PC-9 (cell line): ENCODE measurements around the gene CDCA3. TPM values are rescaled to one million over a fixed set of nuclear protein-coding genes. Genes with fewer than 3 reads are reported as not detected.

ENCODE experiments used
- BruUV-seq: library from RNA; stranded (reverse); fragments of 400-500 nt; replicated peaks from 2 replicates; lab custom pipeline; 2021; lab: Mats Ljungman, UMichigan
- CTCF ChIA-PET: fragments of 300-600 bp; sonication (Branson Sonifier 250); formaldehyde crosslinking; loops from one replicate; lab custom pipeline; 2022; ENCODE audit warnings: antibody characterized with exemption; lab: Charles Lee
- POLR2A ChIA-PET: fragments of 300-600 bp; sonication (Branson Sonifier 250); formaldehyde crosslinking; loops from one replicate; lab custom pipeline; 2022; ENCODE audit warnings: antibody characterized with exemption; ENCODE audit not compliant: unreplicated experiment; lab: Charles Lee
- DNase-seq, 2 experiments: peaks; one replicate each; pipeline versions ENCODE4 v3.0.0 to v3.0.0-alpha.2; 2015 to 2022; ENCODE audit warnings: mixed read lengths in 1 of 2
- H2AFZ ChIP-seq: fragments of 200-600 bp; sonication (generic); 2 replicates; pipeline ENCODE4 v1.8.1; 2017; ENCODE audit warnings: antibody characterized with exemption
- H3F3A ChIP-seq: fragments of 200-600 bp; sonication (generic); 2 replicates; pipeline ENCODE4 v1.8.1; 2017; ENCODE audit warnings: antibody characterized with exemption, mild to moderate bottlenecking, low read depth; ENCODE audit not compliant: insufficient read depth
- H3K27ac ChIP-seq: fragments of 200-600 bp; sonication (generic); 2 replicates; pipeline ENCODE4 v1.6.1; 2016; ENCODE audit warnings: mixed run types
- H3K27me3 ChIP-seq: fragments of 200-600 bp; sonication (generic); 2 replicates; pipeline ENCODE4 v1.6.1; 2016; ENCODE audit warnings: low read depth, mixed run types; ENCODE audit not compliant: insufficient read depth
- H3K36me3 ChIP-seq: fragments of 200-600 bp; sonication (generic); 2 replicates; pipeline ENCODE4 v1.6.1; 2016; ENCODE audit warnings: low read depth, mixed run types
- H3K4me1 ChIP-seq: fragments of 200-600 bp; sonication (generic); replicated peaks from 2 replicates; pipeline ENCODE4 v1.6.1; 2016; ENCODE audit warnings: mixed run types; ENCODE audit not compliant: insufficient read depth
- H3K4me2 ChIP-seq: fragments of 200-600 bp; sonication (generic); 2 replicates; pipeline ENCODE4 v1.6.1; 2017; ENCODE audit warnings: mixed run types
- H3K4me3 ChIP-seq: fragments of 200-600 bp; sonication (generic); 2 replicates; pipeline ENCODE4 v1.6.1; 2016; ENCODE audit warnings: mixed run types
- H3K79me2 ChIP-seq: fragments of 200-600 bp; sonication (generic); 2 replicates; pipeline ENCODE4 v1.6.1; 2017; ENCODE audit warnings: low read depth, mixed run types
- H3K9me2 ChIP-seq: fragments of 200-600 bp; sonication (generic); 2 replicates; pipeline ENCODE4 v1.8.1; 2017; ENCODE audit warnings: mild to moderate bottlenecking; ENCODE audit not compliant: insufficient read depth
- H3K9me3 ChIP-seq: fragments of 200-600 bp; sonication (generic); 2 replicates; pipeline ENCODE4 v1.8.1; 2016; ENCODE audit warnings: low read depth; ENCODE audit not compliant: insufficient read depth
- H4K20me1 ChIP-seq: fragments of 200-600 bp; sonication (generic); 2 replicates; pipeline ENCODE4 v1.8.1; 2017; ENCODE audit not compliant: insufficient read depth
- CTCF ChIP-seq: fragments of 200-600 bp; sonication (generic); conservative IDR thresholded peaks from 2 replicates; pipeline ENCODE4 v1.6.1; 2017; ENCODE audit warnings: mixed run types, antibody characterized with exemption, mild to moderate bottlenecking, moderate library complexity
- EZH2 ChIP-seq: fragments of 200-600 bp; sonication (generic); IDR thresholded peaks from 2 replicates; pipeline ENCODE4 v1.8.0; 2017; ENCODE audit warnings: antibody characterized with exemption, low read depth
- intact Hi-C: fragments of 100-400 bp; cut with micrococcal nuclease; formaldehyde crosslinking; loops from one replicate; pipeline ENCODE4 v1.10.0; 2022; ENCODE audit not compliant: unreplicated experiment
- total RNA-seq: library from RNA; stranded (reverse); gene quantifications from 2 replicates; pipeline ENCODE4 v1.2.3, GENCODE V29; 2021

CDCA3 gene
- total RNA-seq, 1 experiment from 2014 or later, result 125 TPM

GRCh38 chr12:6863586-6864321 lies 12.7 kb upstream of the CDCA3 start:
- H3K27me3 ChIP-seq, result no peaks in the 10 kb centered on the region
- CTCF ChIA-PET, result no interaction called here
- no TSS peak for BruUV-seq

DNA sequence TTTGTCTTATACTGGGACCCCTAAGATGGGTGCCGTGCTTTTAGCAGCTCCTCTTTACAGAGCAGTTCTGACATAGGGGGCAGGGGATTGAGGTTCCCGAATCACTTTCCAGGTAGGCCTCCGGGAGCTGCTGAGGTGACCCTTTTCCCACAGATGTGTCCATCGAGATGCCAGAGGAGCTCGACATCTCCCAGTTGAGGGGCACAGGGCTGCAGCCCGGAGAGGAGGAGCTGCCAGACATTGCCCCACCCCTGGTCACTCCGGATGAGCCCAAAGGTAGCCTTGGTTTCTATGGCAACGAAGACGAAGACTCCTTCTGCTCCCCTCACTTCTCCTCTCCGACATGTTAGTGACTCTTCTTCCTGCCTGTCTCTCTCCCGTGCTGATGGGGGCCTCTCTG lies 11.9 kb upstream of the CDCA3 start:
- Histone ChIP-seq H3K4me1 (peaks cover 5% of the 10 kb centered on the region; the same call in 1 of the 2 replicates), H3K4me3 (no peak overlapping the region), H3K27ac (no peak overlapping the region), H3K79me2 (peaks cover 7% of the 10 kb centered on the region), H3K4me2 (no peak overlapping the region), H3K36me3 (peaks cover 20% of the 10 kb centered on the region; the same call in 1 of the 2 replicates), H4K20me1 (peaks cover 1% of the 10 kb centered on the region), H3K9me2 (no peaks in the 10 kb centered on the region), H3K27me3 (no peaks in the 10 kb centered on the region), H2AFZ (no peak overlapping the region), H3F3A (peaks cover 25% of the 10 kb centered on the region; the same call in 1 of the 2 replicates), H3K9me3 (no peaks in the 10 kb centered on the region)
- CTCF ChIA-PET, result no interaction called here
- intact Hi-C loops, result no loop called here
- no TSS peak for BruUV-seq
- no peak for DNase-seq
- POLR2A ChIA-PET, result no interaction called here
- TF ChIP-seq EZH2, result no peak
- TF ChIP-seq CTCF, result no peak

More at GRCh38 chr12:6863586-6864321, 12.7 kb upstream of the CDCA3 start:
- Histone ChIP-seq H3K4me1 (peaks cover 8% of the 10 kb centered on the region), H3K4me3 (no peak overlapping the region), H3K27ac (no peak overlapping the region), H4K20me1 (peaks cover 8% of the 10 kb centered on the region), H3K79me2 (peaks cover 14% of the 10 kb centered on the region), H3K36me3 (peaks cover 12% of the 10 kb centered on the region; the same call in 1 of the 2 replicates), H2AFZ (no peak overlapping the region), H3F3A (peaks cover 32% of the 10 kb centered on the region; the same call in 1 of the 2 replicates), H3K9me2 (no peaks in the 10 kb centered on the region), H3K4me2 (no peak overlapping the region), H3K9me3 (no peaks in the 10 kb centered on the region)
- POLR2A ChIA-PET, result no interaction called here
- intact Hi-C loops, result no loop called here
- TF ChIP-seq EZH2 (no peak), CTCF (no peak)
- DNase-seq, result no peak

DNA sequence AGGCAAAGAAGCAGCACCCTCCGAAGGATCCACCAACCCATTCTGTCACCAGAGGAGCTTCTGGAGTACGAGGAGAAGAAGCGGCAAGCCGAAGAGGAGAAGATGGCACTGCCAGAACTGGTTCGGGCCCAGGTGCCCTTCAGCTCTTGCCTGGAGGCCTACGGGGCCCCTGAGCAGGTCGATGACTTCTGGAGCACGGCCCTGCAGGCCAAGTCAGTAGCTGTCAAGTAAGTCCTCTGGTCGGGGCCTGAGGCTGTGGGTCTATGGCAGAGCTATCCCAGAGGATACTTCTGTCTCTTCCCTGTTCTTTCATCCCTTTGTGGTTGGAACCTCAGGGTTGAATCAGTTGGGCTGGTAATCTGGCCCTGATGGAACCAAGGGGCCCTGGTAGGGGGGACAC lies 10.3 kb upstream of the CDCA3 start:
- DNase-seq, result no peak
- peaks cover 31% of the 10 kb centered on the region for H3K36me3 ChIP-seq
- POLR2A ChIA-PET, result no interaction called here

More for the DNA sequence above, 10.3 kb upstream of the CDCA3 start:
- intact Hi-C loops, result no loop called here
- no peaks in the 10 kb centered on the region for H4K20me1 ChIP-seq
- H3K4me1 ChIP-seq, result no peaks in the 10 kb centered on the region
- H2AFZ ChIP-seq, result no peak overlapping the region
- H3K9me3 ChIP-seq, result no peaks in the 10 kb centered on the region
- H3F3A ChIP-seq, result peaks cover 16% of the 10 kb centered on the region; the same call in 1 of the 2 replicates
- no TSS peak for BruUV-seq
- no peaks in the 10 kb centered on the region for H3K27me3 ChIP-seq
- H3K4me3 ChIP-seq, result no peak overlapping the region
- no peaks in the 10 kb centered on the region for H3K79me2 ChIP-seq
- H3K4me2 ChIP-seq, result no peak overlapping the region
- CTCF ChIA-PET, result interaction anchor here (0.6 kb wide), 1 partner anchor 33 kb away, joined by 9 read pairs; no protein-coding TSS in a partner anchor
- TF ChIP-seq CTCF, result no peak
- no peak for TF ChIP-seq EZH2
- H3K27ac ChIP-seq, result no peak overlapping the region
- H3K9me2 ChIP-seq, result no peaks in the 10 kb centered on the region
